DOHH2 (cell line): ENCODE results near the gene ZBTB22.

Source experiments
- EZH2phosphoT487 ChIP-seq: fragments of 200-600 bp; sonication (generic); IDR thresholded peaks from 2 replicates; pipeline ENCODE4 v1.6.1; 2017; ENCODE audit warnings: borderline replicate concordance, mild to moderate bottlenecking, antibody characterized with exemption, low read length, moderate library complexity, mixed read lengths
- TF ChIP-seq, protein P1 (sequence below): fragments of 200-600 bp; sonication (generic); IDR thresholded peaks from one replicate; pipeline ENCODE4 v1.5.1; 2014; ENCODE audit warnings: antibody characterized with exemption, mild to moderate bottlenecking, low read depth, low read length; ENCODE audit not compliant: poor library complexity, severe bottlenecking

DNA sequence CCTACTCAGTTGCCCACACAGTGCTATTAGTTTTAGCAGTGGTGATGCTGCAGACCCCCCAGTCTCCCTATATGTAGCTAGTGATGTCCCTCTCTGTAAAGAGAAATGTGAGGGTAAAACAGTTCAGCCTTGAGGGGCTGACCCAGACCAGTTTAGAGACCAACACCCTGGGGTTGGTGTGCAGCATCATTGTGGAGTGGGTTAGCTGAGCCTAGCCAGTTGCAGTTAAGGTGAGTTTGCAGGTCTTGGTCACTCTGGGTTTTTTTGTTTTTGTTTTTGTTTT is 41.0 kb downstream of the ZBTB22 start:
- TF ChIP-seq, protein P1, sequence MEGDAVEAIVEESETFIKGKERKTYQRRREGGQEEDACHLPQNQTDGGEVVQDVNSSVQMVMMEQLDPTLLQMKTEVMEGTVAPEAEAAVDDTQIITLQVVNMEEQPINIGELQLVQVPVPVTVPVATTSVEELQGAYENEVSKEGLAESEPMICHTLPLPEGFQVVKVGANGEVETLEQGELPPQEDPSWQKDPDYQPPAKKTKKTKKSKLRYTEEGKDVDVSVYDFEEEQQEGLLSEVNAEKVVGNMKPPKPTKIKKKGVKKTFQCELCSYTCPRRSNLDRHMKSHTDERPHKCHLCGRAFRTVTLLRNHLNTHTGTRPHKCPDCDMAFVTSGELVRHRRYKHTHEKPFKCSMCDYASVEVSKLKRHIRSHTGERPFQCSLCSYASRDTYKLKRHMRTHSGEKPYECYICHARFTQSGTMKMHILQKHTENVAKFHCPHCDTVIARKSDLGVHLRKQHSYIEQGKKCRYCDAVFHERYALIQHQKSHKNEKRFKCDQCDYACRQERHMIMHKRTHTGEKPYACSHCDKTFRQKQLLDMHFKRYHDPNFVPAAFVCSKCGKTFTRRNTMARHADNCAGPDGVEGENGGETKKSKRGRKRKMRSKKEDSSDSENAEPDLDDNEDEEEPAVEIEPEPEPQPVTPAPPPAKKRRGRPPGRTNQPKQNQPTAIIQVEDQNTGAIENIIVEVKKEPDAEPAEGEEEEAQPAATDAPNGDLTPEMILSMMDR: no peak
- TF ChIP-seq EZH2phosphoT487: no peak
